Spleen (tissue), 11 donors: Measurements from ENCODE around the gene ELOB. TPM values are rescaled to one million over a fixed set of nuclear protein-coding genes. Genes with fewer than 3 reads are reported as not detected.

ENCODE experiments used
- DNase-seq: peaks from one replicate; pipeline ENCODE4 v3.0.0-alpha.2; 2020
- H3K27ac ChIP-seq, 8 donors: fragments of 200-600 bp; sonication (generic) in 7 of 8; 1 replicate in 4 of 8; 2 replicates in 4 of 8; pipeline versions ENCODE4 v1.5.0 to v1.8.0; 2016 to 2021; ENCODE audit warnings: inconsistent platforms in 4 of 8, mild to moderate bottlenecking in 4 of 8, moderate library complexity in 1 of 8
- H3K27me3 ChIP-seq, 7 donors: fragments of 200-600 bp; sonication (generic) in 6 of 7; replicated peaks in 1 of 7; 1 replicate in 4 of 7; 2 replicates in 3 of 7; pipeline versions ENCODE4 v1.5.0 to v1.8.0; 2016 to 2021; ENCODE audit warnings: inconsistent platforms in 3 of 7, mild to moderate bottlenecking in 1 of 7
- H3K36me3 ChIP-seq, 6 donors: fragments of 200-600 bp; sonication (generic) in 5 of 6; 1 replicate in 4 of 6; 2 replicates in 2 of 6; pipeline versions ENCODE4 v1.5.0 to v1.8.0; 2016 to 2021; ENCODE audit warnings: inconsistent platforms in 2 of 6
- H3K4me1 ChIP-seq, 6 donors: fragments of 200-600 bp; sonication (generic) in 5 of 6; 1 replicate in 3 of 6; 2 replicates in 3 of 6; pipeline versions ENCODE4 v1.5.0 to v1.8.0; 2016 to 2021; ENCODE audit warnings: inconsistent platforms in 3 of 6
- H3K4me3 ChIP-seq, 8 donors: fragments of 200-600 bp; sonication (generic) in 7 of 8; 1 replicate in 4 of 8; 2 replicates in 4 of 8; pipeline versions ENCODE4 v1.5.0 to v1.8.0; 2016 to 2021; ENCODE audit warnings: inconsistent platforms in 4 of 8, mild to moderate bottlenecking in 4 of 8, moderate library complexity in 2 of 8
- H3K9me3 ChIP-seq, 8 donors: fragments of 200-600 bp; sonication (generic) in 7 of 8; 1 replicate in 4 of 8; 2 replicates in 4 of 8; pipeline versions ENCODE4 v1.5.0 to v1.8.0; 2016 to 2021; ENCODE audit warnings: inconsistent platforms in 4 of 8
- POLR2A ChIP-seq, 3 donors: fragments of 450-650 bp; IDR thresholded peaks; one replicate each; pipeline ENCODE4 v1.5.1; 2017; ENCODE audit warnings: antibody characterized with exemption in 3 of 3, mild to moderate bottlenecking in 1 of 3
- POLR2AphosphoS5 ChIP-seq, 3 donors: sonication (generic); formaldehyde crosslinking; IDR thresholded peaks; one replicate each; pipeline ENCODE4 v1.5.1; 2017; ENCODE audit warnings: antibody characterized with exemption in 3 of 3
- WGBS, 5 donors: extraction: QIAGEN DNeasy Blood & Tissue Kit in 3 of 5; methylation state at CpG; one replicate each; pipeline versions ENCODE4 v1.1.5 to v1.1.7; 2013 to 2018; 5-methylcytosine and 5-hydroxymethylcytosine counted together
- intact Hi-C: fragments of 100-400 bp; cut with DNase I; formaldehyde crosslinking; loops from one replicate; pipeline ENCODE4 v1.15.0; 2023; ENCODE audit warnings: low total_unique reads
- polyA plus RNA-seq, 3 donors: library from polyadenylated mRNA; stranded (reverse); fragments of 200-250 nt; gene quantifications; one replicate each; pipeline ENCODE4 v1.2.1, GENCODE V29; 2013
- total RNA-seq, 7 donors: library from RNA; depleted of rRNA in 3 of 7; stranded (reverse); fragments of >200 nt in 3 of 7; fragmentation: NEBNext Ultra II Directional in 4 of 7; extraction: Animal tissue kit (Norgen Biotek cat#: 25700) in 4 of 7; gene quantifications; one replicate each; pipeline versions ENCODE4 v1.1.0 to v1.2.1, GENCODE V29; 2016 to 2021
- TF ChIP-seq, protein P1 (sequence below), 11 experiments: fragments of 200-600 bp in 7 of 11; fragments of 450-650 bp in 4 of 11; sonication (generic) in 4 of 11; IDR thresholded peaks in 8 of 11; conservative IDR thresholded peaks in 3 of 11; 1 replicate in 7 of 11; 2 replicates in 4 of 11; pipeline versions ENCODE4 v1.4.0 to v1.8.0; 2016 to 2021; ENCODE audit warnings: antibody characterized with exemption in 11 of 11, inconsistent platforms in 4 of 11, mild to moderate bottlenecking in 1 of 11
- donor health status: healthy with polysubstance abuse.
- donor health status: DM: no; HTN: no; CAD: no; lungs with moderate emphysema.
- donor health status: DM: no; HTN: no; CAD: no.
- donor health status: Bipolar disorder and iron deficiency.
- donor health status: healthy.
- donor health status: DM: no; HTN: no; CAD: no.
- donor health status: DM: yes; HTN: yes; CAD: no.

ELOB gene
- total and polyA plus RNA-seq, 10 donors = 128 to 467 (median 219) TPM

DNA sequence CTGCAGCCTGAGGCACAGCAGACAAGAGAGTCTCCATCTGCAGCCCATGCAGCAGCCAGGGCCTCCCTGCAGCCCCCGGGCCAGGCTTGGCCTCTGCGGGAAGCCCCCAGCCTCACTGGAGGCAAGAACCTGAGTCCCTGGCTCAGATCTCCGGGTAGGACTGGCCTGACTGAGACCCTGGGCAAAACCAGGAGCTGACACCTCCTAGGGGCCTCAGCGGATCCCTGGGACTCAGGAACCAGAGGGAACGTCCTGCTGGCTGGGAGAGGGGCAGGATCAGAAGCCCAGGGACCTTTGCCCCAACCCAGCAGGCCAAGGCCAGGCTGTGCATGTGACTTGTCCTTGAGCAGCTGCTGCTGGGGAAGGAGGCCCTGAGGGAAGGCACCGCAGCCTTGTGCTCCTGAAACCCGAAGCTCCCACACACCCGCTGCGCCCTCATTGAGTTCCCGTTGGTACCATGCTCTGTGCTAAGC lies 38.3 kb upstream of the ELOB start:
- TF ChIP-seq POLR2AphosphoS5 (IDR thresholded peaks at IDR 0.05) = no peak
- TF ChIP-seq, protein P1, sequence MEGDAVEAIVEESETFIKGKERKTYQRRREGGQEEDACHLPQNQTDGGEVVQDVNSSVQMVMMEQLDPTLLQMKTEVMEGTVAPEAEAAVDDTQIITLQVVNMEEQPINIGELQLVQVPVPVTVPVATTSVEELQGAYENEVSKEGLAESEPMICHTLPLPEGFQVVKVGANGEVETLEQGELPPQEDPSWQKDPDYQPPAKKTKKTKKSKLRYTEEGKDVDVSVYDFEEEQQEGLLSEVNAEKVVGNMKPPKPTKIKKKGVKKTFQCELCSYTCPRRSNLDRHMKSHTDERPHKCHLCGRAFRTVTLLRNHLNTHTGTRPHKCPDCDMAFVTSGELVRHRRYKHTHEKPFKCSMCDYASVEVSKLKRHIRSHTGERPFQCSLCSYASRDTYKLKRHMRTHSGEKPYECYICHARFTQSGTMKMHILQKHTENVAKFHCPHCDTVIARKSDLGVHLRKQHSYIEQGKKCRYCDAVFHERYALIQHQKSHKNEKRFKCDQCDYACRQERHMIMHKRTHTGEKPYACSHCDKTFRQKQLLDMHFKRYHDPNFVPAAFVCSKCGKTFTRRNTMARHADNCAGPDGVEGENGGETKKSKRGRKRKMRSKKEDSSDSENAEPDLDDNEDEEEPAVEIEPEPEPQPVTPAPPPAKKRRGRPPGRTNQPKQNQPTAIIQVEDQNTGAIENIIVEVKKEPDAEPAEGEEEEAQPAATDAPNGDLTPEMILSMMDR (IDR thresholded peaks at IDR 0.05 in 8 of 11, conservative IDR thresholded peaks at IDR 0.05 in 3 of 11) = no peak
- no peak for TF ChIP-seq POLR2A (IDR thresholded peaks at IDR 0.05)
- no peaks in the 10 kb centered on the region for H3K9me3 ChIP-seq
- H3K4me3 ChIP-seq = no peak overlapping the region
- DNase-seq = peak; percentile 35
- 78 to 90% (median 84%) methylated on average over 5 to 10 of the region's 10 CpGs for WGBS, 5 donors
- no peak overlapping the region for H3K27ac ChIP-seq
- no peaks in the 10 kb centered on the region for H3K36me3 ChIP-seq
- peaks cover 0 to 9% (median 0%) of the 10 kb centered on the region in 6 donors for H3K4me1 ChIP-seq
- intact Hi-C loops = no loop called here
- H3K27me3 ChIP-seq = peaks cover 0 to 80% (median 5%) of the 10 kb centered on the region in 7 donors

GRCh38 chr16:2814551-2815298 lies 37.6 kb upstream of the ELOB start:
- H3K9me3 ChIP-seq = no peaks in the 10 kb centered on the region
- WGBS, 5 donors = 83 to 93% (median 85%) methylated on average over 16 to 20 of the region's 20 CpGs
- H3K36me3 ChIP-seq = no peaks in the 10 kb centered on the region
- no peak overlapping the region for H3K27ac ChIP-seq
- TF ChIP-seq, protein P1 (IDR thresholded peaks at IDR 0.05 in 8 of 11, conservative IDR thresholded peaks at IDR 0.05 in 3 of 11) = no peak
- TF ChIP-seq POLR2AphosphoS5 (IDR thresholded peaks at IDR 0.05) (no peak), POLR2A (IDR thresholded peaks at IDR 0.05) (no peak)
- peaks cover 0 to 80% (median 5%) of the 10 kb centered on the region in 7 donors for H3K27me3 ChIP-seq
- peak; percentile 48 for DNase-seq
- intact Hi-C loops = no loop called here
- peaks cover 0 to 9% (median 0%) of the 10 kb centered on the region in 6 donors for H3K4me1 ChIP-seq
- no peak overlapping the region for H3K4me3 ChIP-seq

DNA sequence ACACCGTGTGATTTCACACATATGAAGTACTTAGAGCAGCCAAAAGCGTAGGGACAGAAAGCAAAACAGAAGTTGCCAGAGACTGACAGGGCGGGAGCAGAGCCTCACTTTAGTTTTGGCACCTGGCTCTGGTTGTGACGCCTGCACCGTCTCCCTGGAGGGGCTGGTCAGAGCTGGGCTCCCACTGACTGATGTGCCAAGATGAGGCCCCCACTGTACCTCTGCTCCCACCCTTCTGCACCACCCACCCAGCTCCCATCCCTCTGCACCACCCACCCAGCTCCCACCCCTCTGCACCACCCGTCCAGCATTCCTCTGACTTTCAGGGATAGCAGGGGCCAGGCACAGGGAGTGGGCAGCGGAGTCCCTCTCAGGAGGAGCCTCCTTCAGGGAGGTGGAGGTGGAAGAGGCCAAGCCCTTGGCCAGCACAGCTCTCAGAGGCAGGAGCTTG lies 36.7 kb upstream of the ELOB start:
- no peak for TF ChIP-seq POLR2A (IDR thresholded peaks at IDR 0.05)
- TF ChIP-seq, protein P1 (IDR thresholded peaks at IDR 0.05 in 8 of 11, conservative IDR thresholded peaks at IDR 0.05 in 3 of 11) = no peak
- TF ChIP-seq POLR2AphosphoS5 (IDR thresholded peaks at IDR 0.05) = no peak
- peaks cover 0 to 72% (median 5%) of the 10 kb centered on the region in 7 donors for H3K27me3 ChIP-seq
- H3K4me1 ChIP-seq = peaks cover 0 to 9% (median 0%) of the 10 kb centered on the region in 6 donors
- no peaks in the 10 kb centered on the region for H3K9me3 ChIP-seq
- H3K36me3 ChIP-seq = no peaks in the 10 kb centered on the region
- WGBS, 5 donors = 59 to 77% (median 69%) methylated on average over 7 of the region's 7 CpGs
- H3K27ac ChIP-seq = no peak overlapping the region
- DNase-seq = peak; percentile 36
- intact Hi-C loops = no loop called here
- no peak overlapping the region for H3K4me3 ChIP-seq
